Germinal center (tissue), 1 donor: ENCODE measurements around the gene SMCHD1.
"Not testable (repeated sequence)": the region's sequence is repeated elsewhere in the genome, so short reads cannot be mapped to it uniquely, and the experiment has no call there.

Experiments used
- DNase-seq: peaks from one replicate; pipeline ENCODE4 v3.0.0; 2012; ENCODE audit warnings: mixed read lengths, low spot score

Gene SMCHD1

GRCh38 chr18:2716394-2717326, 61.1 kb downstream of the SMCHD1 start:
- DNase-seq, result no peak

- DNase-seq, result no peak
Observed at GRCh38 chr18:2717407-2717806, 61.9 kb downstream of the SMCHD1 start.

GRCh38 chr18:2719040-2719439, 63.5 kb downstream of the SMCHD1 start:
- no peak for DNase-seq

- no peak for DNase-seq
Observed at GRCh38 chr18:2723207-2723606, 67.7 kb downstream of the SMCHD1 start.

GRCh38 chr18:2729757-2730156, 74.2 kb downstream of the SMCHD1 start:
- no peak for DNase-seq

- no peak for DNase-seq
Observed at GRCh38 chr18:2736823-2737222, 81.3 kb downstream of the SMCHD1 start.

GRCh38 chr18:2740082-2740481, 84.6 kb downstream of the SMCHD1 start:
- DNase-seq, result not testable (repeated sequence)

- DNase-seq, result no peak
Observed at GRCh38 chr18:2746274-2746673, 90.7 kb downstream of the SMCHD1 start.

GRCh38 chr18:2758309-2758708, 102.8 kb downstream of the SMCHD1 start:
- no peak for DNase-seq

GRCh38 chr18:2774669-2775068, 119.1 kb downstream of the SMCHD1 start:
- DNase-seq, result no peak

- no peak for DNase-seq
Observed at GRCh38 chr18:2776601-2777000, 121.1 kb downstream of the SMCHD1 start.

- DNase-seq, result no peak
Observed at GRCh38 chr18:2777241-2777640, 121.7 kb downstream of the SMCHD1 start.

GRCh38 chr18:2780750-2781149, 125.2 kb downstream of the SMCHD1 start:
- DNase-seq, result no peak

- DNase-seq, result no peak
Observed at GRCh38 chr18:2787225-2787624, 131.7 kb downstream of the SMCHD1 start.

GRCh38 chr18:2792395-2792794, 136.9 kb downstream of the SMCHD1 start:
- no peak for DNase-seq

GRCh38 chr18:2794159-2794558, 138.6 kb downstream of the SMCHD1 start:
- no peak for DNase-seq

- DNase-seq, result no peak
Observed at GRCh38 chr18:2797951-2798350, 142.4 kb downstream of the SMCHD1 start.

GRCh38 chr18:2799369-2799768, 143.8 kb downstream of the SMCHD1 start:
- DNase-seq, result no peak

GRCh38 chr18:2805970-2806943, 150.7 kb downstream of the SMCHD1 start:
- DNase-seq, result no peak

- not testable (repeated sequence) for DNase-seq
Observed at GRCh38 chr18:2808640-2809039, 153.1 kb downstream of the SMCHD1 start.

- not testable (repeated sequence) for DNase-seq
Observed at GRCh38 chr18:2809666-2810183, 154.2 kb downstream of the SMCHD1 start.

GRCh38 chr18:2811416-2811815, 155.9 kb downstream of the SMCHD1 start:
- no peak for DNase-seq
